Parathyroid adenoma (tissue), 2 donors: Measurements from ENCODE around the gene PGS1.
"Not testable (repeated sequence)": the region's sequence is repeated elsewhere in the genome, so short reads cannot be mapped to it uniquely, and the experiment has no call there.

ENCODE experiments used
- H2AFZ ChIP-seq: fragments of 300-600 bp; sonication (generic); one replicate; pipeline ENCODE4 v1.7.0; 2017; ENCODE audit warnings: antibody characterized with exemption, mild to moderate bottlenecking
- H3K27ac ChIP-seq: fragments of 300-600 bp; sonication (generic); one replicate; pipeline ENCODE4 v1.7.0; 2017
- H3K27me3 ChIP-seq: fragments of 300-600 bp; sonication (generic); one replicate; pipeline ENCODE4 v1.7.0; 2017; ENCODE audit warnings: low read length; ENCODE audit not compliant: control insufficient read depth, insufficient read depth
- H3K36me3 ChIP-seq: fragments of 300-600 bp; sonication (generic); one replicate; pipeline ENCODE4 v1.7.0; 2017; ENCODE audit warnings: low read length; ENCODE audit not compliant: control insufficient read depth, insufficient read depth
- H3K4me1 ChIP-seq: fragments of 300-600 bp; sonication (generic); one replicate; pipeline ENCODE4 v1.7.0; 2017; ENCODE audit warnings: control low read depth
- H3K4me2 ChIP-seq: fragments of 300-600 bp; sonication (generic); one replicate; pipeline ENCODE4 v1.7.0; 2017; ENCODE audit warnings: low read length
- H3K4me3 ChIP-seq: fragments of 300-600 bp; sonication (generic); one replicate; pipeline ENCODE4 v1.7.0; 2017; ENCODE audit warnings: low read depth, low read length
- H3K79me2 ChIP-seq: fragments of 300-600 bp; sonication (generic); one replicate; pipeline ENCODE4 v1.7.0; 2017; ENCODE audit warnings: control low read depth
- H3K9ac ChIP-seq: fragments of 300-600 bp; sonication (generic); one replicate; pipeline ENCODE4 v1.7.0; 2017; ENCODE audit warnings: mild to moderate bottlenecking
- H3K9me3 ChIP-seq: fragments of 300-600 bp; sonication (generic); one replicate; pipeline ENCODE4 v1.7.0; 2017; ENCODE audit warnings: low read length; ENCODE audit not compliant: control insufficient read depth
- TF ChIP-seq, protein P1 (sequence below): fragments of 300-600 bp; sonication (generic); IDR thresholded peaks from one replicate; pipeline ENCODE4 v1.7.0; 2017; ENCODE audit warnings: antibody characterized with exemption, mild to moderate bottlenecking
- donor health status: primary hyperparathyroidism.

PGS1 gene

DNA sequence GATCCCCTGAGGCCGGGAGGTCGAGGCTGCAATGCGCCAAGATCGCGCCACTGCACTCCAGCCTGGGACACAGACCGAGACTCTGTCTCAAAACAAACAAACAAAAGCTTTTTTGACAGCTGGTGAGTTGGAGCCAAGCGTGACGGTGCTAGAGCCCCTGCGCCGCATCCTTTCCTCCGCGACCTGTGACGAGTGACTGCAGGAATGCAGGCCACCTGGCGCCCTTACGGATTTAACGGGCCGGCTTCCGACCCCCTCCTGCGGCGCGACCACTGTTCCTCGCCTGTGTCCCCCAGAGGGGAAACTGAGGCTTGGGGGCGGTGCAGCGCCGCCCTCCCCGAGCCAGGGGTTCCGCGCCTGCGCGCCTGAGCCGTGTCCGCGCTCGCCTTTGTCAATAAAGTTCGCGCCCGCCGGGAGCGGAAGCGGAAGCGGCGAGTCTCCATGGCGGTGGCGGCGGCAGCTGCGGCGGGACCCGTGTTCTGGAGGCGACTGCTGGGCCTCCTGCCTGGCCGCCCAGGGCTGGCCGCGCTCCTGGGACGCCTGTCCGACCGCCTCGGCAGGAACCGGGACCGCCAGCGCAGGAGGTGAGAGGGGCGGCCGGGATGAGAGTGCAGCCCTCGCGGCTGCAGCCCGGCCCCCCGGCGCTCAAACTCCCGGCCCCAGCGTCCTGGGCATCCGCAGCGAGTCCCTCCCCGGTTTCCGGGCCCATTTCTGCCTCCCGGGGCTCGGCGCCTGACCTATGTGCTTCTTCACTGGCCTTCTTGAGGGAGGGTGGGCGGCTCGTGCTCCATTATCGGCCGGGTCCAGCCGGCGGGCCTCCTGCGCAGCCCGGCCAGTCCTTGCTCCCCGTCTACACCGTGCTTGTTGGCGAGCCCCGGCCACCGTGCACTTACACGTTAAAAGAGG lies at the start of gene PGS1:
Gene PGS1, plus strand, starts transcription at position 425 of the 906 bp plus-strand sequence. Its CDS starts 17 bp downstream, at position 442.
- Histone ChIP-seq H3K4me2 (peak within 1 kb of the TSS; percentile 94), H3K4me1 (peaks cover 6% of the 10 kb centered on the region), H3K27me3 (no peaks in the 10 kb centered on the region), H3K27ac (peak within 1 kb of the TSS; percentile 68), H2AFZ (peak within 1 kb of the TSS; percentile 86), H3K9ac (peak within 1 kb of the TSS; percentile 89), H3K9me3 (no peaks in the 10 kb centered on the region), H3K36me3 (no peaks in the 10 kb centered on the region), H3K4me3 (peak within 1 kb of the TSS; percentile 79), H3K79me2 (peaks cover 39% of the 10 kb centered on the region)
- TF ChIP-seq, protein P1, sequence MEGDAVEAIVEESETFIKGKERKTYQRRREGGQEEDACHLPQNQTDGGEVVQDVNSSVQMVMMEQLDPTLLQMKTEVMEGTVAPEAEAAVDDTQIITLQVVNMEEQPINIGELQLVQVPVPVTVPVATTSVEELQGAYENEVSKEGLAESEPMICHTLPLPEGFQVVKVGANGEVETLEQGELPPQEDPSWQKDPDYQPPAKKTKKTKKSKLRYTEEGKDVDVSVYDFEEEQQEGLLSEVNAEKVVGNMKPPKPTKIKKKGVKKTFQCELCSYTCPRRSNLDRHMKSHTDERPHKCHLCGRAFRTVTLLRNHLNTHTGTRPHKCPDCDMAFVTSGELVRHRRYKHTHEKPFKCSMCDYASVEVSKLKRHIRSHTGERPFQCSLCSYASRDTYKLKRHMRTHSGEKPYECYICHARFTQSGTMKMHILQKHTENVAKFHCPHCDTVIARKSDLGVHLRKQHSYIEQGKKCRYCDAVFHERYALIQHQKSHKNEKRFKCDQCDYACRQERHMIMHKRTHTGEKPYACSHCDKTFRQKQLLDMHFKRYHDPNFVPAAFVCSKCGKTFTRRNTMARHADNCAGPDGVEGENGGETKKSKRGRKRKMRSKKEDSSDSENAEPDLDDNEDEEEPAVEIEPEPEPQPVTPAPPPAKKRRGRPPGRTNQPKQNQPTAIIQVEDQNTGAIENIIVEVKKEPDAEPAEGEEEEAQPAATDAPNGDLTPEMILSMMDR = no peak

GRCh38 chr17:78329263-78330059 lies 49.0 kb upstream of the PGS1 start:
- TF ChIP-seq, protein P1 = no peak
- Histone ChIP-seq H3K9ac (no peak overlapping the region), H3K9me3 (no peaks in the 10 kb centered on the region), H3K4me3 (no peak overlapping the region), H3K36me3 (no peaks in the 10 kb centered on the region), H3K79me2 (no peaks in the 10 kb centered on the region), H3K27ac (no peak overlapping the region), H3K4me2 (no peak overlapping the region), H2AFZ (no peak overlapping the region), H3K4me1 (peaks cover 6% of the 10 kb centered on the region), H3K27me3 (no peaks in the 10 kb centered on the region)

DNA sequence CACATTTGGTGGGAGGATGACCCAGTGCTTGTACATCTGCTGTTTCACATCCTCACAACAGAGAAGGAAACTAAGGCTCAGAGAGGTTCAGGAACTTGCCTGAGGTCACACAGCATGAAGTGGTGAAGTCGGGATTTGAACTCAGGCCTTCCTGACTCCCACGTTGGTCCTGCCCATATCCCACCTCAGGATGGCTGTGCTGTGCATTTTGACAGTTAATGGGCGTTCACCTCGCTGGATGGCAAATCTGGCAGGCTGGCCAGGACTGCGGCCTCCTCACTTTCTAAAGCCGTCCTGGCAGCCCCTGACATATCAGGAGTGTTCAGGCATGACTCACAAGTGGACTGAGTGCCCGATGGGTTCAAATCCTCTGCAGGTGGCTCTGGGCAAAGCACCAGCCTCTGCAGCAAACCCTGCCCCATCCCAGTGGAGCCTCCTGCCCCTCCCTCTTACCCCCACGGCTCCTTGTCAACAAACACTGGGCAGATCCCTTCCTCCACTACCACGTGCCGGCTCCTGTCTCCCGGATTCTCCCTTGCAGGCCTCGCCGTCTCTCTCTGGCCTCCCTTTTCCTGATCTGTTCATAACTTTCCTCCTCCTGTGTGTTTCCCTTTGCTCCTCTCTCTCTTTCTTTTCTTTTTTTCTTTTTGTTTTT lies 47.8 kb upstream of the PGS1 start:
- no peak overlapping the region for H2AFZ ChIP-seq
- H3K9me3 ChIP-seq = no peaks in the 10 kb centered on the region
- TF ChIP-seq, protein P1 = no peak
- H3K4me2 ChIP-seq = no peak overlapping the region
- H3K27me3 ChIP-seq = no peaks in the 10 kb centered on the region
- no peaks in the 10 kb centered on the region for H3K36me3 ChIP-seq
- H3K4me1 ChIP-seq = no peaks in the 10 kb centered on the region
- H3K4me3 ChIP-seq = no peak overlapping the region
- no peak overlapping the region for H3K9ac ChIP-seq
- H3K27ac ChIP-seq = no peak overlapping the region
- H3K79me2 ChIP-seq = no peaks in the 10 kb centered on the region

GRCh38 chr17:78331355-78331754 lies 47.1 kb upstream of the PGS1 start:
- H3K9ac ChIP-seq, H3K36me3 ChIP-seq, H3K4me2 ChIP-seq, H2AFZ ChIP-seq, H3K27ac ChIP-seq, H3K79me2 ChIP-seq, H3K9me3 ChIP-seq, H3K4me1 ChIP-seq, H3K4me3 ChIP-seq, H3K27me3 ChIP-seq: not testable (repeated sequence)

DNA sequence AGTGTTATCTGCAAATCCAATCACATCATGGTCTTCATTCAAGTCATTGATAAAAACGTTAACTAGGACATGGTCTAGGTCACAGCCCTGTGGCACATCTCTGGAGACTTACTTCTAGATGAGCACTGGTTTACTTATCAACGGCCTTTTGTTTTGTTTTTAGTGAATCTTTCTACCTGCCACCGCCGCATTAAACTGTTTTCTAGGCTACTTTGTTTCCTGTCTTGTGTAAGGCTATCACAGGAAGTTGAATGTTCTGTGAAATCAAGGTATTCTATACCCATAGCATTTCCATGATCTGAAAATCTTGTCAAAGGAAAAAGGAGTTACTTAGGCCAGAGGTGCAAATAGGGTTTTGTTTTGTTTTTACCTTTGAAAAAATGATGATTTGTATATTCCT lies 45.5 kb upstream of the PGS1 start:
- Histone ChIP-seq H3K9me3 (no peaks in the 10 kb centered on the region), H3K9ac (no peak overlapping the region), H3K36me3 (no peaks in the 10 kb centered on the region), H2AFZ (no peak overlapping the region), H3K79me2 (no peaks in the 10 kb centered on the region), H3K27ac (no peak overlapping the region), H3K4me1 (no peaks in the 10 kb centered on the region), H3K27me3 (no peaks in the 10 kb centered on the region), H3K4me2 (no peak overlapping the region), H3K4me3 (no peak overlapping the region)
- TF ChIP-seq, protein P1 = no peak
